ENCODE measurements around the gene PCED1B. TPM values are rescaled to one million over a fixed set of nuclear protein-coding genes. Genes with fewer than 3 reads are reported as not detected.

Gene PCED1B
- total RNA-seq, 1 donor from 2014 or later: 3.1 TPM

GRCh38 chr12:47238669-47239114 lies 159.3 kb downstream of the PCED1B start:
- no peaks in the 10 kb centered on the region for H3F3A ChIP-seq (ENCODE audit: low read depth)
- H3K79me2 ChIP-seq (ENCODE audit: low read depth): no peaks in the 10 kb centered on the region
- Mint-ChIP-seq H3K36me3 (peaks cover 8% of the 10 kb centered on the region), H3K27ac (no peak overlapping the region), H3K4me1 (peaks cover 4% of the 10 kb centered on the region), H3K9me3 (peaks cover 9% of the 10 kb centered on the region), H3K27me3 (ENCODE audit: insufficient read depth, low read depth) (peaks cover 6% of the 10 kb centered on the region), H3K4me3 (no peak overlapping the region)
- peak overlapping the region; percentile 3 for H2AFZ ChIP-seq (replicated peaks)
- no peak for TF ChIP-seq EZH2 (IDR thresholded peaks at IDR 0.05)
- TF ChIP-seq EZH2phosphoT487 (IDR thresholded peaks at IDR 0.05): no peak
- no peak for TF ChIP-seq CTCF (IDR thresholded peaks at IDR 0.05)
- H3K9ac ChIP-seq: no peak overlapping the region
- no peak overlapping the region for H3K4me3 ChIP-seq
- no peaks in the 10 kb centered on the region for H4K20me1 ChIP-seq (ENCODE audit: low read depth)
- no peak overlapping the region for H3K4me2 ChIP-seq
- no peaks in the 10 kb centered on the region for H3K27me3 ChIP-seq
- H3K27ac ChIP-seq: no peak overlapping the region
- no peak for DNase-seq (ENCODE audit: low spot score)
- H3K9me3 ChIP-seq (ENCODE audit: low read depth): no peaks in the 10 kb centered on the region
- no peaks in the 10 kb centered on the region for H3K4me1 ChIP-seq
- H3K36me3 ChIP-seq: no peaks in the 10 kb centered on the region

DNA sequence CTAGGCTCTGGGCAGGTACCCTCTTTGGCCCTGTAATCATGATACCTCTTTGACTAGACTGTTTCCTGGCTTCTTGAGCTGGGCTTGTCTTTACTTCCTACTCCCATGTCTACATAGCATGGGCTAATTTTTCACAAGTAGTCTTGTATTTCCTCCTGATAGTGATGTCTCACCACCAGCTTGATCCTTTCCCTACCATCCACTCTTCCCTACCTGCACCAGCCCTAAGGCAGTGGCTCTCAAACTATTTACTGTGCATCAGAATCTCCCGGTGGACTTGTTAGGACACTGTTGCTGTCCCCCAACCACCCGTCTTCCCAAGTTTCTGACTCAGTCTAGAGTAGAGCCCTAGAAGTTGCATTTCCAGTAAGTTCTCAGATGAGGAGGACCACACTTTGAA lies 163.0 kb downstream of the PCED1B start:
- no peaks in the 10 kb centered on the region for H3K4me1 ChIP-seq
- peaks cover 2% of the 10 kb centered on the region for H3K36me3 Mint-ChIP-seq
- H3K27me3 ChIP-seq: no peaks in the 10 kb centered on the region
- no peaks in the 10 kb centered on the region for H3K9me3 Mint-ChIP-seq
- no peak overlapping the region for H3K4me3 ChIP-seq
- DNase-seq (ENCODE audit: low spot score): no peak
- H3K9me3 ChIP-seq (ENCODE audit: low read depth): no peaks in the 10 kb centered on the region
- H3K27ac Mint-ChIP-seq: no peak overlapping the region
- no peaks in the 10 kb centered on the region for H3K27me3 Mint-ChIP-seq (ENCODE audit: insufficient read depth, low read depth)
- TF ChIP-seq EZH2phosphoT487 (IDR thresholded peaks at IDR 0.05) (no peak), CTCF (IDR thresholded peaks at IDR 0.05) (no peak), EZH2 (IDR thresholded peaks at IDR 0.05) (no peak)
- H3K27ac ChIP-seq: no peak overlapping the region
- no peaks in the 10 kb centered on the region for H3K4me1 Mint-ChIP-seq
- H3F3A ChIP-seq (ENCODE audit: low read depth): no peaks in the 10 kb centered on the region
- no peaks in the 10 kb centered on the region for H3K36me3 ChIP-seq
- H3K79me2 ChIP-seq (ENCODE audit: low read depth): no peaks in the 10 kb centered on the region
- no peaks in the 10 kb centered on the region for H4K20me1 ChIP-seq (ENCODE audit: low read depth)
- no peak overlapping the region for H3K4me2 ChIP-seq
- no peak overlapping the region for H3K9ac ChIP-seq
- no peak overlapping the region for H3K4me3 Mint-ChIP-seq
- H2AFZ ChIP-seq (replicated peaks): no peak overlapping the region

DNA sequence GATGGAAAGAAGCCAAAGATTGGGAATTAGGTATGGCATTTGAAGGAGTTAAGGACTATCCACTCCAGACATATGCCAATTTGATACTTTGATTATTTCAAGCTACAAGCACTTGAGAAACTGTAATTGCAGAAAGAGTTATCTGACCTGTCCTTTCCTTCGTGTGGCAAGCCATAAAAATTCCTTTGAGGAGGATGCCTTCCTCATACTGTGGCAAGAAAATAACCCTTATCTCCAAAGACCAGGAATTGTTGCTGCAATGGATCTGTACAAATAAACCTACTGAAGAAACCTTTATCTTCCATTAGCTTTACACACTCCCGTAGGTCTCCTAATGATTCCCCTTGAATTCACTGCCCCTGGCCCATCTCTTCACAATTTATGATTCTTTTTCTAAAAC lies 165.4 kb downstream of the PCED1B start:
- Mint-ChIP-seq H3K4me1 (no peaks in the 10 kb centered on the region), H3K27me3 (ENCODE audit: insufficient read depth, low read depth) (no peaks in the 10 kb centered on the region)
- TF ChIP-seq EZH2phosphoT487 (IDR thresholded peaks at IDR 0.05) (no peak), EZH2 (IDR thresholded peaks at IDR 0.05) (no peak), CTCF (IDR thresholded peaks at IDR 0.05) (no peak)

More for the DNA sequence above, 165.4 kb downstream of the PCED1B start:
- Mint-ChIP-seq H3K27ac (no peak overlapping the region), H3K36me3 (peaks cover 2% of the 10 kb centered on the region), H3K9me3 (no peaks in the 10 kb centered on the region), H3K4me3 (no peak overlapping the region)
- H3K27me3 ChIP-seq: no peaks in the 10 kb centered on the region
- no peak overlapping the region for H3K4me3 ChIP-seq
- H3K9ac ChIP-seq: no peak overlapping the region
- H3F3A ChIP-seq (ENCODE audit: low read depth): no peaks in the 10 kb centered on the region
- no peaks in the 10 kb centered on the region for H3K79me2 ChIP-seq (ENCODE audit: low read depth)
- H3K4me2 ChIP-seq: no peak overlapping the region
- H3K9me3 ChIP-seq (ENCODE audit: low read depth): no peaks in the 10 kb centered on the region
- no peaks in the 10 kb centered on the region for H4K20me1 ChIP-seq (ENCODE audit: low read depth)
- H3K36me3 ChIP-seq: no peaks in the 10 kb centered on the region
- DNase-seq (ENCODE audit: low spot score): no peak
- H2AFZ ChIP-seq (replicated peaks): no peak overlapping the region
- no peak overlapping the region for H3K27ac ChIP-seq
- no peaks in the 10 kb centered on the region for H3K4me1 ChIP-seq

Measured in neural progenitor cell (in vitro differentiated cells).